AG04450 (cell line): ENCODE results near the gene VNN1. TPM values are rescaled to one million over a fixed set of nuclear protein-coding genes. Genes with fewer than 3 reads are reported as not detected.
A peak's percentile ranks its signal among the peaks of the same experiment; 100 is the strongest.

Source experiments
- CTCF ChIA-PET: fragments of 300-600, 350-600 bp; formaldehyde crosslinking; extraction: SDS; loops from one replicate; lab custom pipeline; 2022; ENCODE audit warnings: antibody characterized with exemption, inconsistent platforms; lab: Charles Lee
- POLR2A ChIA-PET: fragments of 350-600 bp; formaldehyde crosslinking; extraction: SDS; loops from one replicate; lab custom pipeline; 2021; ENCODE audit warnings: antibody characterized with exemption, inconsistent platforms; lab: Yijun Ruan, JAX
- DNase-seq: peaks from one replicate; pipeline ENCODE4 v3.0.0-alpha.2; 2011; ENCODE audit warnings: low read depth, low spot score
- H3K27ac ChIP-seq: one replicate; pipeline ENCODE4 v1.5.1; 2012; ENCODE audit warnings: low read depth, low read length, control low read depth
- H3K27me3 ChIP-seq: one replicate; pipeline ENCODE4 v1.6.0; 2012; ENCODE audit warnings: low read length; ENCODE audit not compliant: control insufficient read depth, insufficient read depth
- H3K4me3 ChIP-seq: 2 replicates; pipeline ENCODE4 v1.5.1; 2011; ENCODE audit warnings: mild to moderate bottlenecking, low read depth, low read length, control low read depth
- H3K9me3 ChIP-seq: 2 replicates; pipeline ENCODE4 v1.5.1; 2012; ENCODE audit warnings: low read length; ENCODE audit not compliant: control insufficient read depth, insufficient read depth
- polyA plus RNA-seq: library from polyadenylated mRNA; depleted of rRNA; stranded (reverse); fragments of >200 nt; gene quantifications from 2 replicates; pipeline ENCODE4 v1.2.3, GENCODE V29; 2011
- TF ChIP-seq, protein P1 (sequence below): IDR thresholded peaks from 2 replicates; pipeline ENCODE4 v1.5.1; 2011; ENCODE audit warnings: low read depth, low read length, control low read depth, inconsistent platforms

Gene VNN1
- polyA plus RNA-seq, 1 experiment: 0.06 TPM

GRCh38 chr6:132733814-132734213 is 20.0 kb upstream of the VNN1 start:
- no peak overlapping the region for H3K4me3 ChIP-seq
- no peaks in the 10 kb centered on the region for H3K27me3 ChIP-seq
- no peaks in the 10 kb centered on the region for H3K9me3 ChIP-seq
- POLR2A ChIA-PET: no interaction called here
- no peak overlapping the region for H3K27ac ChIP-seq
- no peak for DNase-seq
- TF ChIP-seq, protein P1, sequence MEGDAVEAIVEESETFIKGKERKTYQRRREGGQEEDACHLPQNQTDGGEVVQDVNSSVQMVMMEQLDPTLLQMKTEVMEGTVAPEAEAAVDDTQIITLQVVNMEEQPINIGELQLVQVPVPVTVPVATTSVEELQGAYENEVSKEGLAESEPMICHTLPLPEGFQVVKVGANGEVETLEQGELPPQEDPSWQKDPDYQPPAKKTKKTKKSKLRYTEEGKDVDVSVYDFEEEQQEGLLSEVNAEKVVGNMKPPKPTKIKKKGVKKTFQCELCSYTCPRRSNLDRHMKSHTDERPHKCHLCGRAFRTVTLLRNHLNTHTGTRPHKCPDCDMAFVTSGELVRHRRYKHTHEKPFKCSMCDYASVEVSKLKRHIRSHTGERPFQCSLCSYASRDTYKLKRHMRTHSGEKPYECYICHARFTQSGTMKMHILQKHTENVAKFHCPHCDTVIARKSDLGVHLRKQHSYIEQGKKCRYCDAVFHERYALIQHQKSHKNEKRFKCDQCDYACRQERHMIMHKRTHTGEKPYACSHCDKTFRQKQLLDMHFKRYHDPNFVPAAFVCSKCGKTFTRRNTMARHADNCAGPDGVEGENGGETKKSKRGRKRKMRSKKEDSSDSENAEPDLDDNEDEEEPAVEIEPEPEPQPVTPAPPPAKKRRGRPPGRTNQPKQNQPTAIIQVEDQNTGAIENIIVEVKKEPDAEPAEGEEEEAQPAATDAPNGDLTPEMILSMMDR: no peak
- CTCF ChIA-PET: interaction anchor here (1.2 to 1.5 kb wide), 2 partner anchors 11 to 64 kb away, joined by 3 read pairs; no protein-coding TSS in a partner anchor

DNA sequence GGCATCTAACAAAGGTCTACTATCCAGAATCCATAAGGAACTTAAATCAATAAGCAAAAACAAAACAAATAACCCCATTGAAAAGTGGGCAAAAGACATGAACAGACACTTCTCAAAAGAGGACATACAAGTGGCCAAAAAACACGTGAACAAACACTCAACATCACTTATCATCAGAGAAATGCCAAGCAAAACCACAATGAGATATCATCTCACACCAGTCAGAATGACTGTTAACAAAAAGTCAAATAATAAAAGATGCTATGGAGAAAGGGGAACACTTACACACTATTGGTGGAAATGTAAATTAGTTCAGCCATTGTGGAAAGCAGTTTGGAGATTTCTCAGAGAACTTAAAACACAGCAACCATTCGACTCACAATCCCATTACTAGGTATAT is 19.4 kb upstream of the VNN1 start:
- Histone ChIP-seq H3K27ac (no peak overlapping the region), H3K9me3 (no peaks in the 10 kb centered on the region), H3K4me3 (no peak overlapping the region), H3K27me3 (no peaks in the 10 kb centered on the region)
- POLR2A ChIA-PET: no interaction called here
- TF ChIP-seq, protein P1: no peak
- CTCF ChIA-PET: interaction anchor here (1.5 kb wide), 1 partner anchor 12 kb away, joined by 3 read pairs; no protein-coding TSS in a partner anchor
- no peak for DNase-seq

- no peak overlapping the region for H3K27ac ChIP-seq
- no peaks in the 10 kb centered on the region for H3K27me3 ChIP-seq
- H3K4me3 ChIP-seq: no peak overlapping the region
- ChIA-PET POLR2A (no interaction called here), CTCF (interaction anchor here (1.2 kb wide), 1 partner anchor 61 kb away, joined by 3 read pairs; no protein-coding TSS in a partner anchor)
- DNase-seq: no peak
- H3K9me3 ChIP-seq: no peaks in the 10 kb centered on the region
- TF ChIP-seq, protein P1: no peak
Measured at GRCh38 chr6:132731086-132731485, 17.2 kb upstream of the VNN1 start.

GRCh38 chr6:132730560-132730959 is 16.7 kb upstream of the VNN1 start:
- POLR2A ChIA-PET: no interaction called here
- peak; percentile 68 for DNase-seq
- no peak overlapping the region for H3K4me3 ChIP-seq
- CTCF ChIA-PET: no interaction called here
- H3K27me3 ChIP-seq: no peaks in the 10 kb centered on the region
- H3K9me3 ChIP-seq: no peaks in the 10 kb centered on the region
- TF ChIP-seq, protein P1: no peak
- H3K27ac ChIP-seq: no peak overlapping the region

DNA sequence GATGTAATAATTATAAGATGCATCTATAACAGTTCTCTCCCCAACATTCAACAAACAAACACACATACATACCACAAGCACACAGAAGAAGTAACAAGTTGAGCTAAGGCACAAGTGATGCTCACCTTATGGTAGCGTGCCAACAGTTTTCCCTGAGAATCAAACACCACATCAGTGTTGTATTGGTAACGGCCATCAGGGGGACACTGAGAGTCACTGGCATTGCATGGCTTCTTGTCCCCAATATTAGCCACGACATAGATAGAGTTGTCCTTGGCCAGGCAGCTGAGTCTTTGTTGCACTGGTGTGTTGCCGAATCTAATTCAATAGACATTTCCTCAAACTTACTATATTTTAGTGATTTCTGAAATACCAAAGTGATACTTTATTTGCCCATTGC is 14.8 kb upstream of the VNN1 start:
- no peak for DNase-seq
- POLR2A ChIA-PET: no interaction called here
- TF ChIP-seq, protein P1: no peak
- H3K27ac ChIP-seq: no peak overlapping the region
- CTCF ChIA-PET: interaction anchor here (0.8 to 1.5 kb wide), 2 partner anchors 59 to 70 kb away, joined by 3 read pairs; partner anchors contain the start of gene SLC18B1
- no peaks in the 10 kb centered on the region for H3K9me3 ChIP-seq
- no peak overlapping the region for H3K4me3 ChIP-seq
- no peaks in the 10 kb centered on the region for H3K27me3 ChIP-seq
